HG02938 (cell line): Measurements from ENCODE around the gene TRPM5.

Experiments
- ATAC-seq: cut with Tn5 transposase; IDR thresholded peaks from one replicate; pipeline ENCODE4 v1.9.1; 2021; ENCODE audit warnings: mild to moderate bottlenecking, moderate library complexity; ENCODE audit not compliant: unreplicated experiment

Gene TRPM5

GRCh38 chr11:2453436-2453835 lies 9.1 kb upstream of the TRPM5 start:
- ATAC-seq: no peak

DNA sequence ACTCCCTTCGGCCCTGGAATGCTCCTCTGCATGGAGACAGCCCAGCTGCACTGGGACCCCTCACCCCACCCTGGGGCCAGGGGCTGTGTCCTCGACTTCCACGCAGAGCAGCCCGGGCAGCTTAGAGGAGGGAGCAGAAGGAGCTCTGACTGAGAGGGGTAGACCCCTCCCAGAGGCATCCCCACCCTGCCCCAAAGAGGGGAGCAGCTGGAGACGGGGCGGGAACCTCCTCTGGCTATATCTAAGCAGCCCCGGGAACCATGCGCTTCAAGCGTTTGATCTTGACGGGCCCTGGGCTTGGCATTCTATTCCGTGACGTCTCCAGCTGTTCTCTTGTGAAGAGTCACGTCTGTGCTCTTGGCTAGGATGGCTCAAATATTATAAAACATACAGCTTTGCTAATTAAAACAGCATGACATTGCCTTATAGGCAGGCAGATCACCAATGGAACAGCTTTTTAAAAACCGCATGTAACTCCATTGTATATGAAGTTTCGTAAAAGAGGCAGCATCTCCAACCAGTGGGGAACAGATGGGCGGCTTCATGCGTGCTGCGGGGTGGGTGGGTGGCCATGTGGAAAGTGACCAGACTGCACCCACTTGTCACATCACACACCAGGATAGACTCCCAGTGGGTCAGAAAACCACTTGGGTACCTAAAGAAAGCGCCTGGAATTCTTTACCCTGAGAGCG lies 8.2 kb upstream of the TRPM5 start:
- no peak for ATAC-seq

- ATAC-seq: no peak
Observed at GRCh38 chr11:2451916-2452315, 7.6 kb upstream of the TRPM5 start.

- no peak for ATAC-seq
Observed at GRCh38 chr11:2451336-2451735, 7.0 kb upstream of the TRPM5 start.

- no peak for ATAC-seq
Observed at GRCh38 chr11:2450321-2451041, 6.2 kb upstream of the TRPM5 start.

DNA sequence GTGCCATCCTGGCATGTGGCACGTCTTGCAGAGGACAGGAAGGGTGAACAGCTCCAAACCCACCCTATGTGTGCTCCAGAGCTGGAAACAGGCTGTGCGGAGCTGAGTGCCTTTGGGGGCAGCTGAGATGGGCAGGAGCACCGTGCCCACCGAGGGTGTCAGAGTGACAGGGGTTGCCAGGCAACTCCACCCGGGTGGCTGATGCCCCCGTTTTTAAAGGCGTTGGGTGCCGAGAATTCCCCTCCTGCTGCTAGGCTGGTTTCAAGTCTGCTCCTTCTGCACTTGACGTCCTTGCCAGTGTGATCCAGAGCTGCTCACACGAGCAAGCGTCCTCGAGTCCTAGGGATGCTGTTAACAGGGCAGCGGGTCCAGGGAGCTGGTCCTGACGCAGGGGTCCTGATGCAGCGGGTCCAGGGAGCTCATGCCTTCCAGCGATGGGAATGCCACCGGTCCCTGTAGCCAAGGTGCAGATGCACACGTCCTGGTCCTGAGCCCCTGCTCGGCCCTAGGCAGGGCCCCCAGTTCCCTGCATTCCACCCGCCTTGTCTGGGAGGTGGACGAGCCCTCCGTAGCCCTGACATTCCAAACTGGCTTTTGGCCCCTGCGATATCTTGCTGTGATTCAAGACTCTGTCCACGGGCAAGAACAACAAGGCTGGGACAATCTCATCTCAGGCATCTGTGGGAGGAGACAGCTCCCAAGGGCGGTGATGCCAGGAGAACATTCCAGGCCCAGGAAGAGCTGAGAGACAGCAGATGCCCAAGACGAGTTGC lies 5.4 kb upstream of the TRPM5 start:
- ATAC-seq: no peak

DNA sequence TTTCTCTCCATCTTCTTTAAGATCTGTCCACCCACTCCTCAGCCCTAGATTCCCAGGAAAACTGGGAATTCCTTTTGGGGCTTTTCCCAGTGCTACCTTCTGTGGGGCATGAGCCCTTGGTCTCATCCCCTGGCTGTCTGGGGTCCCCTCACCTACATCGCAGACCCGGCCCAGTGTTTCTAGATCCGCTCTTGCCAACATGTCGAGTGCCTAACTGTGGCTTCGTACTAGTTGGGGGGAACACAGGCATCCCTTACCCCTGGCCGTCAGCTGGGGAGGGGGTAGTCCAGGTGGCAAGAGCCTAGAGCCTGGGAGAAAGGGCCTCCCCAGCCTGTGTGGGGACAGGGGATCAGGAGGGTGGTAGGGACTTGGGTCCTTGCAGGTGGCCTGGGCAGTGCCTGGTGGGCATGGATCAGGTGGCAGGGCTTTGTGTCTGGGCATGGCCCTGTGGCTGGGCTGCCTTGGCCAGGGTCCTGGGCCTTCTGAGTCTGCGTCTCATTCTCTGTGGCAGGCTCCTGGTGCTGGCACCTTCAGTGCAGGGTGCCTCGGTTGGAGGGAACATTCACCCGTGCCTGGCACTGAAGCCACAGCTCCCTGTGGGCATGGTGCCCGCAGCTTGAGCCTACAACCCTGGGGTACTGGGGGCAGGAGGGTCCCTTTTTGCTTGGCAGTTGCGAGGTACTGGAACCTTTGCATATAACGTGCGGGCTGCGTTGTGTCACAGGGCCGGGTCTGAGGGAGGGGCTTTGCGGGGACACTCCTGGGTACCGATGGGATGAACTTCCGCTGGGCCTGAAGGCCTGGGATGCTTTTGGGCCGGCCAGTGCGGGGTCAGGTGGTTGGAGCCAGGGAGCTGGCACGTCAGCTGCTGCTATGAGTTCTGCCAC lies 4.6 kb upstream of the TRPM5 start:
- ATAC-seq: no peak

DNA sequence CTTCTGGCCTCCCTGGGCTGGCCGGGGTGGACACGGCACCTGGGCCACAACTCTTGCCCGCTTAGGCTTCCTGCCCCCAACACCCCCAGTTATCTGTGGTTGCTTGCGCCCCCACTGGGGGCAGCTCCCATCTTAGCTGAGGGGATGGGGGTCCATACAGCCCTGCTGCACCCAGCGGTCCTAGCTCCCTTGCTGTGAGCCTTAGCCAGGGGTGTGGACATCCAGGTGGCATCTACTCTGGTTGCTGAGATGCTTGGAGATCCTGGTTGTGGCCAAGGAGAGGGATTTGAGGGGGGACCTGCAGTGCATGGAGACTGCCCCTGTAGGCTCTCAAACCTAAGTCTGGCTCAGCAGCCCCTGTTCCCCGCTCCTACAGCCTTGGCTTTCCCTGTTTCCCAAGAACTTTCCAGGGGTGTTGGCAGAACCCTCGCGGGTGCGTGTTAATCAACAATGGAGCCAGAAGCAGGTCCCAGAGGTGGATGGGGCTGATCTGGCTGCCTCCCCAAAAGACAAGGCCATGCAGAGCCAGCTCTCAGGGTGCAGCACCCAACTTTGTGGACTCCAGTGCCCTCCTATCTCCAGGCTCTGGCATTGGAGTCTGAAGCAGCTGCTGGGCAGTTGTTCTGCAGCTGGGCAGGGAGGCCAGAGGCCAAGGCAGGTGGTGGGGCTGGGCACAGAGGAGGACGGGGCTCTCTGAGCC lies 3.8 kb upstream of the TRPM5 start:
- ATAC-seq: no peak

DNA sequence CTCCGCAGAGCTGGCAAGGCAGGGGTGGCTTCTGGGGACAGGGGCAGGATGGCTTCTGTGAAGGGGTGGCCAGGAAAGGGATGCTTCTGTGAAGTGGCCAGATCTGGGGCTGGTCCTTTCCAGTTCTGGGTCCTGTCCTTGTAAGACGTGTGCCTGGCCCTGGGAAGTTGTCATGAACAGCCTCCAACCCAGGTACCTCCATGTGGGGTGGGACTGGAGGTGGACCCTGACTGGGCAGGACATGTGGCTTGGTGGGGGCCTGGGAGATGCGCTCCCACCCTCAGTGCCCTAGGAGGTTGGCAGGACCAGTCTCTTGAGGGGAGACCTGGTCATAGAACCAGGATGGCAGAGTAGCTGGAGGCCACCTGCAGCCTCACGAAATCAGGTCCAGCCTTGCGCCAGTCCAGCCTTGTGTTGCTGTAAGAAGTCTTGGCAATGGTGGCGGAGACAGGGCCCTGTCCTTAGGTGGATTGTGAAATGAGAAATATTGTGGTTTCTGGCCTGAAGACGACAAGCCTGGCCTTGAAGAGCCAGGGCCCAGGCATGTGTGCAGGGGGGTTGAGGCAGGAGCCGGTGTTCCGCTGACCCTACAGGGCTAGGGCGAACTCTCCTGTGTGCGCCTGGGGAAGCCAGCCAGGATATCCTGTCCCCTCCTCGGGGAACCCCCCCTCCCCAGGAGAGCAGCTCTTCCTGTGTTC lies 3.1 kb upstream of the TRPM5 start:
- no peak for ATAC-seq

DNA sequence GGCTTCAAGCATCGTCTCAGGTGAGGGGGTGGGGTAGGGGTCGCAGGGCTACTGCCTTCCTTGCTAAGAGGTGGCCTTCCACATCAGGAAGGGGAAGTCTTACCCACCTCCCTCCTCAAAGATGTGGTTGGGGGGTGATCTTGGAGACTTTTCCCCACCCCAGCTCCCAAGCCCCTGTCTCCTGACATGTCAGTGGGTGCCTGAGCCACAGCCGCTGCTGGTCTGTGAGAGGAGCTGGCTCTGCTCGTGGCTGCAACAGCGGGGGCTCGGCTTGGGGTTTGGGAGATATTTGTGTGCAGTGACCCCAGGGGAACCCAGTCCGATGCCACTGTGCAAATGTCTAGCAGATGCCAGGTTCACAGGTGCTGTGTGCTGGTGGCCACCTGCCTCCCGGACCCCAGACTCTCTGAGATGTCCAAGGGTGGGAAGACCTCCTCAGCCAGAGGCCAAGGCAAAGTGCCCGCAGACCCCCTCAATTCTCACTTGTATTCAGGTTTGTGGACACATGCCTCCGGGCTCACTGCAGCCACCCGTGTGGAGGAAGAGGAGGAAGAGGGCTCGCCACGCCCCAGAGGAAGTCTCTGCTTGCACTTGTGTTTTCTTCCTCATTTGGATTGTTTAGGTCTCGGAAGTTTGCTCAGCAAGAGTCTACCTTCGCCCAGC lies 2.4 kb upstream of the TRPM5 start:
- ATAC-seq: no peak

- no peak for ATAC-seq
Observed at GRCh38 chr11:2445746-2446551, 1.6 kb upstream of the TRPM5 start.

DNA sequence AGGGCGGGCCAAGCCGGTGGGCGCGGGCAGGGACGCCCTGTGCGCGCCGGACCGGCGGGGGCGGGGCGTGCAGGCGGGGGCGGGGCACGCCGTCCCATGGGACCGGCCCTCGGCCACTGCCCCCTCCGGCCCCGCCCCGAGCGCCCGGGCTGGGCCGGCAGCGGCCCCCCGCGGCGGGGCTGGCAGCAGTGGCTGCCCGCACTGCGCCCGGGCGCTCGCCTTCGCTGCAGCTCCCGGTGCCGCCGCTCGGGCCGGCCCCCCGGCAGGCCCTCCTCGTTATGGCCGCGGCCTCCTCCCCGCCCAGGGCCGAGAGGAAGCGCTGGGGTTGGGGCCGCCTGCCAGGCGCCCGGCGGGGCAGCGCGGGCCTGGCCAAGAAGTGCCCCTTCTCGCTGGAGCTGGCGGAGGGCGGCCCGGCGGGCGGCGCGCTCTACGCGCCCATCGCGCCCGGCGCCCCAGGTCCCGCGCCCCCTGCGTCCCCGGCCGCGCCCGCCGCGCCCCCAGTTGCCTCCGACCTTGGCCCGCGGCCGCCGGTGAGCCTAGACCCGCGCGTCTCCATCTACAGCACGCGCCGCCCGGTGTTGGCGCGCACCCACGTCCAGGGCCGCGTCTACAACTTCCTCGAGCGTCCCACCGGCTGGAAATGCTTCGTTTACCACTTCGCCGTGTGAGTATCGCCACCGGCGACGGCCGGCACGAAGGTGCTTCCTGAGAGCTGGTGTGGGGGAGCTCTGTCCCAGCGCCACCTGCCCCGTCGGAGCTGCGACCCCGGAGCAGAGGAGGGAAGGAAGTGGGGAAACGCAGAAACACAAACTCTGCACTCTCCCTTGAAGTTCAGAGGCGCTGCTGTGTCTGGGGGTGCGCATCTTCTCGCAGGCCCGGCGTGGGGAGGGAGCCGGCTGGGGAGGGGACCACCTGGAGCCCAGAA lies 769 bp upstream of the TRPM5 start, which contains the start of gene KCNQ1:
TSS of gene KCNQ1 (plus strand) at position 188 of the 925 bp plus-strand sequence. CDS start at position 279, 91 bp downstream.
- no peak for ATAC-seq

GRCh38 chr11:2443406-2443805 lies 908 bp downstream of the TRPM5 start:
- ATAC-seq: no peak

DNA sequence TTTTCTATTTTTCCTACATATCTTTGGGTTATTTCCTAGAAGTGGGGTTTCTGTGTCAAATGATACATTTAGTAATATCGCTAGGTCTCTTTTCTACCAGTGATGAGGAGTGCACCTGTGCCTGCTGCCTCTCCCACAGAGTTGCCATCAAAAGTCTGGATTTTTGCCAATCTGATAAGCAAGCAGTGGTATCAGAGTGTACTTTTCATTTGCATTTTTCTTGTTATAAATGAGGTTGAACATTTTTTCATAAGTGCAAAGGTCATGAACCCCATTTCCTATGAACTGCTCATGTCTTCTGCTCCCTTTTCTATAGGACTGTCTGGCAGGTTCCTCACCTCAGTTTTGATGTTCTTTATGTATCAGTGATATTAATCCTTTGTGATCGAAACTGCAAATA lies 1.7 kb downstream of the TRPM5 start:
- no peak for ATAC-seq

DNA sequence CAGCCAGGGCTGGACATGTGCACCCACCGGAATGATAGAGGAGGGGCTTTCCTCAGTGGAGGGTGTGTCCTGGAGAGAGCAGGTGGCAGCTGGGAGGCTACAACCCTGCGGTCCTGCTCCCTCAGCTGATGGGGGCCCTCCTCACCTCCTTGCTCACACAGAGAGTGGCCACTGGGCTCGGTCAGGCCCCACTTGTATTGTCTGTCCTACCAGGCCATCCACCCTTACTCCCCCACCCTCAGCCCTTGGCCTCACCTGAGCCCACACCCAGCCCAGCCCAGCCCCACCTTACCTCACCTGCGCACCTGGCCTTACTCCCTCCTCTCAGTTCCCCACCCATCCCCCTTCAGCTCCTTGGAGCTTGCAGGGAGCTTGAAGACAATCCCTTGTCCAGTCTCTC lies 3.1 kb downstream of the TRPM5 start:
- no peak for ATAC-seq

DNA sequence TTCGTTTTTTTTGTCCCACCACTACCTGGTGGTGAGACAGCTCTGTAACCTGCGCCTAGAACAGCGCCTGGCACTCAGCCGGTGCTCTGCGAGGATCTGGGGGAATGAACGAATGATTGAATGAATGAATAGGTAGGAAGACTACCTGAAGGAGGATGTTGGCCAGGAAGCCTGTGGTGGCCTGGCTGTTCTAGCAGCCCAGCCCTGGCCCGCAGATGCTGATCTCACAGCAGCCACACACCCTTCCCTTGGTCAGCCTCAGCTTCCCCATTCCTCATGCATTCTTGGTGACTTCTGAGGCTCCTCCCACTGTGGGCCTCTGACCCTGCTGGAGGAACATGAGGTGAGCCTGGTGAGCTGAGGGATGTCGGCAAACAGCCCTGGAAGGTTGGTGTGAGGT lies 3.7 kb downstream of the TRPM5 start:
- no peak for ATAC-seq

DNA sequence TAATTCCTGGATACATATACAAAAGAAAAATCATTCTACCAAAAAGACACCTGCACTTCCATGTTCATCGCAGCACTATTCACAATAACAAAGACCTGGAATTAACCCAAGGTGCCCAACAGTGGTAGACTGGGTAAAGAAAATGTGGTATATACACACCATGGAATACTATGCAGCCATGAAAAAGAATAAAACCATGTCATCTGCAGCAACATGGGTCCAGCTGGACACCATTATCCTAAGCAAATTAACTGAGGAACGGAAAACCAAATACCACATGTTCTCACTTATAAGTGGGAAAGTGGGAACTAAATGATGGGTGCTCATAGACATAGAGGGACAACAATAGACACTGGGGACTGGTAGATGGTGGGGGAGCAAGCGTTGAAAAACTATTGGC lies 4.5 kb downstream of the TRPM5 start:
- no peak for ATAC-seq
